SK-N-SH (cell line): ENCODE measurements around the gene MAP3K19. TPM values are rescaled to one million over a fixed set of nuclear protein-coding genes. Genes with fewer than 3 reads are reported as not detected.

Source experiments
- CHD2 ChIP-seq: fragments of 150-350 bp; IDR thresholded peaks from 2 replicates; pipeline ENCODE4 v1.6.1; 2018; ENCODE audit warnings: low read length; ENCODE audit not compliant: partially characterized antibody
- ELF1 ChIP-seq: IDR thresholded peaks from 2 replicates; pipeline ENCODE4 v1.4.0; 2012
- EP300 ChIP-seq, 2 experiments: IDR thresholded peaks; 2 replicates each; pipeline versions ENCODE4 v1.4.0 to v1.6.1; 2012; ENCODE audit warnings: borderline replicate concordance in 1 of 2, low read depth in 1 of 2, low read length in 1 of 2
- FOSL2 ChIP-seq: IDR thresholded peaks from 2 replicates; pipeline ENCODE4 v1.4.0; 2012; ENCODE audit warnings: low read depth, mild to moderate bottlenecking, moderate library complexity, borderline replicate concordance
- FOXJ3 ChIP-seq: sonication (generic); formaldehyde crosslinking; IDR thresholded peaks from 2 replicates; pipeline ENCODE4 v1.5.1; 2020; ENCODE audit warnings: mild to moderate bottlenecking, missing genetic modification reagents
- GABPA ChIP-seq: IDR thresholded peaks from 2 replicates; pipeline ENCODE4 v1.4.0; 2012; ENCODE audit warnings: low read depth, mild to moderate bottlenecking
- JUND ChIP-seq: IDR thresholded peaks from 2 replicates; pipeline ENCODE4 v1.4.0; 2012
- MXI1 ChIP-seq: IDR thresholded peaks from 2 replicates; pipeline ENCODE4 v1.6.1; 2012; ENCODE audit warnings: mild to moderate bottlenecking, low read depth, low read length, improper control_type of control experiment
- NFIC ChIP-seq: IDR thresholded peaks from 2 replicates; pipeline ENCODE4 v1.4.0; 2012; ENCODE audit warnings: borderline replicate concordance
- RCOR1 ChIP-seq: fragments of 150-350 bp; IDR thresholded peaks from 2 replicates; pipeline ENCODE4 v1.6.1; 2017; ENCODE audit warnings: antibody characterized with exemption, low read length
- REST ChIP-seq: IDR thresholded peaks from 2 replicates; pipeline ENCODE4 v1.6.1; 2012; ENCODE audit warnings: mild to moderate bottlenecking, low read depth, low read length, moderate library complexity
- RXRA ChIP-seq: IDR thresholded peaks from 2 replicates; pipeline ENCODE4 v1.4.0; 2012; ENCODE audit warnings: low read depth, mild to moderate bottlenecking, borderline replicate concordance
- SIN3A ChIP-seq: IDR thresholded peaks from 2 replicates; pipeline ENCODE4 v1.6.1; 2012; ENCODE audit warnings: low read depth, mild to moderate bottlenecking, low read length, moderate library complexity, borderline replicate concordance
- SMC3 ChIP-seq: IDR thresholded peaks from 2 replicates; pipeline ENCODE4 v1.6.1; 2012; ENCODE audit warnings: low read depth, low read length, improper control_type of control experiment
- USF2 ChIP-seq: fragments of 150-350 bp; IDR thresholded peaks from 2 replicates; pipeline ENCODE4 v1.6.1; 2017; ENCODE audit warnings: antibody characterized with exemption, low read length, low read depth, borderline replicate concordance
- ZBTB33 ChIP-seq: IDR thresholded peaks from 2 replicates; pipeline ENCODE4 v1.4.0; 2012; ENCODE audit warnings: low read depth, borderline replicate concordance
- polyA plus RNA-seq, 3 experiments: library from polyadenylated mRNA; depleted of rRNA; stranded (reverse); fragments of >200 nt; gene quantifications; 2 replicates each; pipeline ENCODE4 v1.2.3, GENCODE V29; 2012

The MAP3K19 gene
- polyA plus RNA-seq, 1 of the 3 experiments (the other 2 are of a cell fraction): not detected

- TF ChIP-seq NFIC (peak; percentile 59), SMC3 (no peak), USF2 (no peak), FOSL2 (no peak), ELF1 (peak; percentile 59), ZBTB33 (0 out of 2 replicates have a peak, but pooled peaks have one; percentile 4), EP300 (IDR thresholded peaks at IDR 0.05; ENCODE audit: borderline replicate concordance in 1 of 2, low read depth in 1 of 2, low read length in 1 of 2) (no peak), FOXJ3 (CRISPR knock-in tag) (no peak), RXRA (no peak), RCOR1 (no peak), REST (no peak), JUND (no peak), MXI1 (peak; percentile 34), GABPA (peak; percentile 57; the same call in 1 of the 2 replicates), SIN3A (no peak), CHD2 (peak; percentile 32)
Measured at GRCh38 chr2:134918526-134919340, 128.5 kb downstream of the MAP3K19 start, which contains the start of gene CCNT2 (continued).
